Measurements from ENCODE around the gene PIK3C2A.

The PIK3C2A gene

DNA sequence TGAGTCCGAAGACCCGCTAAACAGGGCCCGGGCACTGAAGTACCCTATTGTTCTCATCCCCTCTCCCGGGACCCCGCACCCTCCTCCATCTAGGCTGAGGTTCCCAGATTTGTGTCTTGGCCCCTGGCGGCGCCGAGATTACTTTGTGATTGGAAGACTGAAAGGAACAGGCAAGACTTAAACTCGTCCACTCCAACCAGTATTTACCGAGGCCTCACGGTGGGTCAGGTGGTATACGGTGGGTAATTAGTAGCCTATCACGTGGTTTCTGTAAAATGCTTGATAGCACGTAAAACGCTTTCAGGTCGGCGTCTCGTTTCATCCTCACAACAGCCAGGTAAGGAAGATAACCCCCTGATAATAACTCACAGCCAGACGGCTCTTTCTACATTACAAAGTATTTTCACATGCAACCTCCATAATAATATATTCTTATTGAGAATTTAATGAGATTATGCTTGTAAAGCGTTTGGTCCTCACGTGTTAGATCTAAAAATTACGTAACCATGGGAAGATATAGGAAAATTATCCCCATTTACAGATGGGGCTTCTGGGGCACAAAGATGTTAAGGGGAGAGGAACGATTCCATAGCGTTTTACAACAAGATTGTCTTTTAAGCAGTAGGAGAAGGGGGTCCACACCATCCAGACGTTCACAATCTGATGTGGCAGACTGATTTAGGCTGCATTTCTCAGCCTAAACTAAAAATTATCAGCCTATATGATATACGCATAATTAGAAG is 642 bp upstream of the PIK3C2A start:
- peaks cover 0 to 26% (median 8%) of the 10 kb centered on the region in 4 donors for H3K4me1 ChIP-seq
- H3K27ac ChIP-seq, result peak overlapping the region; percentile 97 to 100
- H3K27me3 ChIP-seq, result no peaks in the 10 kb centered on the region
- peak in 1 of 2 donors; percentile 34 for DNase-seq
- H3K4me3 ChIP-seq, result peak overlapping the region; percentile 86 to 97
- no peaks in the 10 kb centered on the region for H3K9me3 ChIP-seq
- intact Hi-C loops (cut with DNase I; ENCODE audit: low total_unique reads), result no loop called here
- TF ChIP-seq, protein P1, sequence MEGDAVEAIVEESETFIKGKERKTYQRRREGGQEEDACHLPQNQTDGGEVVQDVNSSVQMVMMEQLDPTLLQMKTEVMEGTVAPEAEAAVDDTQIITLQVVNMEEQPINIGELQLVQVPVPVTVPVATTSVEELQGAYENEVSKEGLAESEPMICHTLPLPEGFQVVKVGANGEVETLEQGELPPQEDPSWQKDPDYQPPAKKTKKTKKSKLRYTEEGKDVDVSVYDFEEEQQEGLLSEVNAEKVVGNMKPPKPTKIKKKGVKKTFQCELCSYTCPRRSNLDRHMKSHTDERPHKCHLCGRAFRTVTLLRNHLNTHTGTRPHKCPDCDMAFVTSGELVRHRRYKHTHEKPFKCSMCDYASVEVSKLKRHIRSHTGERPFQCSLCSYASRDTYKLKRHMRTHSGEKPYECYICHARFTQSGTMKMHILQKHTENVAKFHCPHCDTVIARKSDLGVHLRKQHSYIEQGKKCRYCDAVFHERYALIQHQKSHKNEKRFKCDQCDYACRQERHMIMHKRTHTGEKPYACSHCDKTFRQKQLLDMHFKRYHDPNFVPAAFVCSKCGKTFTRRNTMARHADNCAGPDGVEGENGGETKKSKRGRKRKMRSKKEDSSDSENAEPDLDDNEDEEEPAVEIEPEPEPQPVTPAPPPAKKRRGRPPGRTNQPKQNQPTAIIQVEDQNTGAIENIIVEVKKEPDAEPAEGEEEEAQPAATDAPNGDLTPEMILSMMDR (IDR thresholded peaks at IDR 0.05), result no peak
- H3K36me3 ChIP-seq, result no peaks in the 10 kb centered on the region

DNA sequence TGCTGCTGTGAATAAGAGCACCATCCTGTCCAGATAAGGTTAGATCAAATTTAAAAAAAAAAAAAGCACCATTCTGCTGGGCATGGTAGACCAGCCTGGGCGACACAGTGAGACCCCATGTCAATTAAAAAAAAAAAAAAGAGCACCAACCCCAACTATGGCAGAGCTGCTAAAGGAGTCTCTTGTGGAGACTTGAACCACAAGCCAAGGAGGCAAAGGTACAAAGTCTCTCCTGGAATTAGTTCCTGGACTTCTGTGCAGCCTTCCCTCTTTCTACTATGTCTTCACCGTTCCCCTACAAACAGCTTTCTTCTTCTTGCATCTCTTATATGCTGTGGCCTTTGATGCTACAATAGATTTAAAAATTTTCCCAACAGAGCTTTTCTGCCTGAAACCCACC is 1.3 kb downstream of the PIK3C2A start:
- H3K4me3 ChIP-seq, result peak overlapping the region; percentile 86 to 97
- H3K4me1 ChIP-seq, result peaks cover 0 to 37% (median 8%) of the 10 kb centered on the region in 4 donors
- intact Hi-C loops (cut with DNase I; ENCODE audit: low total_unique reads), result no loop called here
- peaks cover 0 to 5% (median 0%) of the 10 kb centered on the region in 3 donors for H3K36me3 ChIP-seq
- no peak for DNase-seq
- peak overlapping the region; percentile 97 to 100 for H3K27ac ChIP-seq
- no peaks in the 10 kb centered on the region for H3K27me3 ChIP-seq
- no peaks in the 10 kb centered on the region for H3K9me3 ChIP-seq
- TF ChIP-seq, protein P1 (IDR thresholded peaks at IDR 0.05), result no peak

DNA sequence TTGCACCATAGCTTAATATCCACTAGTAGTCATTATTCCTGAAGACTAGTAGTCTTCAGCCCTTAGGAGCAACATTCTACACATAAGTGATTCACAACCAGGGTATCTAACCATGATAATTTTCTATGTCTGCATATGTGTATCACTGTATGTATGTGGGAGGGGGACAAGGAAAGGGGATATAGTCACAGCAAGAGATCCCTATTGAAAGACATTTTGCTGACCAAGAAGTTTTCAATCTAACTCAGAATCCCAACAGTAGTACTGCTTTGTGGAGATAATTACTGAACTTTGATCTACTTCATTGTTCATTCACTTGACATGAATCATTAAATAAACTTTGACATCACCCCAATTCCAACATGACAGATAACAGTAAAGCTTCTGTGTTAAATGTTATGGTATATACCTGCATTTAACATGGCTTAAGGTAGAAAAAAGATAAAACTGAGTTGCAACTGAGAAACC is 10.3 kb downstream of the PIK3C2A start:
- TF ChIP-seq, protein P1 (IDR thresholded peaks at IDR 0.05), result no peak
- intact Hi-C loops (cut with DNase I; ENCODE audit: low total_unique reads), result no loop called here
- peaks cover 0 to 9% (median 0%) of the 10 kb centered on the region in 4 donors for H3K4me1 ChIP-seq
- peaks cover 15 to 24% (median 15%) of the 10 kb centered on the region in 3 donors for H3K36me3 ChIP-seq
- H3K27ac ChIP-seq, result no peak overlapping the region
- no peaks in the 10 kb centered on the region for H3K9me3 ChIP-seq
- DNase-seq, result no peak
- H3K27me3 ChIP-seq, result no peaks in the 10 kb centered on the region
- H3K4me3 ChIP-seq, result no peak overlapping the region

DNA sequence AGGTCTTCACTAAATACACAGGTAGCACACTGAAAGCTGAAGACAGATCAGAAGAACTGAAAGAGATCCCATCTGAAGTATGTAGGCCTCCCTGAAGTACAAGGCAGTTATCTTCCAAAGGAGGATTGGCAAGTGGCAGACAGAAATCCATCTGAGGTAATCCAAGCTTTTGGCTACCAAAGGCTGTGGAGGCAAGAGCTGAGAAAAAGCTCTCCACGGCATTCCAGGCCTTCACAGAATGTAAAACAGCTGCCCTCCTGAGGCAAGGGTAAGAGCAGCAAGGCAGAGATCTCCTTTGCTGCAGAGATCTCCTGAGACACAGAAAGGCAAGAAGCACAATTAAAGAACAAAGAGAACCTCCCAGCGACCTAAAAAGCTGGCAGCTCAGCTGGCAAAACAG is 19.1 kb downstream of the PIK3C2A start:
- no peaks in the 10 kb centered on the region for H3K27me3 ChIP-seq

DNA sequence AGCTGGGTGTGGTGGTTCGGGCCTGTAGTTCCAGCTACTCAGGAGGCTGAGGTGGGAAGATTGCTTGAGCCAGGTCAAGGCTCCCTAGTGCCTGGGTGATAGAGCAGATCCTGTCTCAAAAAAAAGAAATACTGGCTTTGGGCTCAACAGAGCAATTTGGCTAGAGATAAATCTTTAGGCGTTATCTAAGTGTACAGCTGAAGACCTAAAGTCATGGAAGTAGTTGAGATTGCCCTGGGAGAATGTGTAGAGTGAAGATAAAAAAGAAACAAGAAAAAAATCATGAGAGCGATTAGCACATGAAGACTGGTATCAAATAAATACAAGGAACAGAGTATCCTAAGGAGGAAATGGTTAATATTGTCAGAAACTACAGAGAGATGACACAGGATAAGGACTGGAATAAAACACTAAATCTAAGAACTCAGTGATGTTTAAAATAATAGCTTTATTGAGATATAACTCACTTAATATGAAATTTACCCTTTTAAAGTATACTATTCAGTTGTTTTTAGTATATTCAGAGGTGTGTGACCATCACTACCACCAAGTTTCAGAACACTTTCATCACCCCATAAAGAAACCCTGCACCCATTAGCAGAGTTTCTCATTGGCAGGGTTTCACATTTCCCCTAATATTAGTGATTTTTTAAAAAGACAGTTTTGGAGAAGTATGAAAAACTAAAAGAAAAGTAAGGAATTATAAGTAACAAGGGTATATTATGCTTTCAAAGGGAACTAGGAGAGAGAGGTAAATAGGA is 20.7 kb downstream of the PIK3C2A start:
- Histone ChIP-seq H3K9me3 (no peaks in the 10 kb centered on the region), H3K27me3 (no peaks in the 10 kb centered on the region), H3K4me1 (no peaks in the 10 kb centered on the region), H3K36me3 (peaks cover 6 to 25% (median 15%) of the 10 kb centered on the region in 3 donors), H3K4me3 (no peak overlapping the region), H3K27ac (no peak overlapping the region)
- DNase-seq, result no peak
- intact Hi-C loops (cut with DNase I; ENCODE audit: low total_unique reads), result no loop called here
- TF ChIP-seq, protein P1 (IDR thresholded peaks at IDR 0.05), result no peak

More for the DNA sequence above, 19.1 kb downstream of the PIK3C2A start:
- no peaks in the 10 kb centered on the region for H3K4me1 ChIP-seq
- intact Hi-C loops (cut with DNase I; ENCODE audit: low total_unique reads), result no loop called here
- H3K4me3 ChIP-seq, result no peak overlapping the region
- no peak overlapping the region for H3K27ac ChIP-seq
- H3K36me3 ChIP-seq, result peaks cover 10 to 30% (median 27%) of the 10 kb centered on the region in 3 donors
- H3K9me3 ChIP-seq, result no peaks in the 10 kb centered on the region
- no peak for DNase-seq
- TF ChIP-seq, protein P1 (IDR thresholded peaks at IDR 0.05), result no peak

Data from tibial artery (tissue), 4 donors.